ENCODE results near the gene INSC. TPM values are rescaled to one million over a fixed set of nuclear protein-coding genes. Genes with fewer than 3 reads are reported as not detected.

INSC gene
- total RNA-seq, 2 donors from 2014 or later: 1.6 TPM

GRCh38 chr11:15204711-15205110 lies 90.0 kb downstream of the INSC start:
- Histone ChIP-seq H3K9ac (ENCODE audit: low read depth in 2 of 2, low read length in 2 of 2) (no peak overlapping the region), H3K9me3 (no peaks in the 10 kb centered on the region), H3K4me3 (no peak overlapping the region), H3K36me3 (no peaks in the 10 kb centered on the region), H3K27ac (no peak overlapping the region), H3K4me1 (no peaks in the 10 kb centered on the region), H3K27me3 (no peaks in the 10 kb centered on the region)
- intact Hi-C loops (cut with DNase I): loop anchor here (10.0 kb wide), 1 partner anchor 300 kb away; no protein-coding TSS in a partner anchor
- TF ChIP-seq, protein P1, sequence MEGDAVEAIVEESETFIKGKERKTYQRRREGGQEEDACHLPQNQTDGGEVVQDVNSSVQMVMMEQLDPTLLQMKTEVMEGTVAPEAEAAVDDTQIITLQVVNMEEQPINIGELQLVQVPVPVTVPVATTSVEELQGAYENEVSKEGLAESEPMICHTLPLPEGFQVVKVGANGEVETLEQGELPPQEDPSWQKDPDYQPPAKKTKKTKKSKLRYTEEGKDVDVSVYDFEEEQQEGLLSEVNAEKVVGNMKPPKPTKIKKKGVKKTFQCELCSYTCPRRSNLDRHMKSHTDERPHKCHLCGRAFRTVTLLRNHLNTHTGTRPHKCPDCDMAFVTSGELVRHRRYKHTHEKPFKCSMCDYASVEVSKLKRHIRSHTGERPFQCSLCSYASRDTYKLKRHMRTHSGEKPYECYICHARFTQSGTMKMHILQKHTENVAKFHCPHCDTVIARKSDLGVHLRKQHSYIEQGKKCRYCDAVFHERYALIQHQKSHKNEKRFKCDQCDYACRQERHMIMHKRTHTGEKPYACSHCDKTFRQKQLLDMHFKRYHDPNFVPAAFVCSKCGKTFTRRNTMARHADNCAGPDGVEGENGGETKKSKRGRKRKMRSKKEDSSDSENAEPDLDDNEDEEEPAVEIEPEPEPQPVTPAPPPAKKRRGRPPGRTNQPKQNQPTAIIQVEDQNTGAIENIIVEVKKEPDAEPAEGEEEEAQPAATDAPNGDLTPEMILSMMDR (IDR thresholded peaks at IDR 0.05): no peak
- no peak for DNase-seq

- TF ChIP-seq, protein P1 (IDR thresholded peaks at IDR 0.05): no peak
- intact Hi-C loops (cut with DNase I): loop anchor here (10.0 kb wide), 1 partner anchor 302 kb away; no protein-coding TSS in a partner anchor
Measured at GRCh38 chr11:15206791-15207190, 92.1 kb downstream of the INSC start.

GRCh38 chr11:15208378-15209222 lies 93.9 kb downstream of the INSC start:
- no peak overlapping the region for H3K4me3 ChIP-seq
- H3K9ac ChIP-seq (ENCODE audit: low read depth in 2 of 2, low read length in 2 of 2): no peak overlapping the region
- peak; percentile 78 for DNase-seq
- no peaks in the 10 kb centered on the region for H3K9me3 ChIP-seq
- no peaks in the 10 kb centered on the region for H3K27me3 ChIP-seq
- no peak overlapping the region for H3K27ac ChIP-seq
- TF ChIP-seq, protein P1 (IDR thresholded peaks at IDR 0.05): peak; percentile 90
- intact Hi-C loops (cut with DNase I): loop anchor here (1.0 to 10.0 kb wide), 2 partner anchors 107 to 304 kb away; no protein-coding TSS in a partner anchor
- H3K36me3 ChIP-seq: no peaks in the 10 kb centered on the region
- no peaks in the 10 kb centered on the region for H3K4me1 ChIP-seq

More at GRCh38 chr11:15206791-15207190, 92.1 kb downstream of the INSC start:
- Histone ChIP-seq H3K4me1 (no peaks in the 10 kb centered on the region), H3K9ac (ENCODE audit: low read depth in 2 of 2, low read length in 2 of 2) (no peak overlapping the region), H3K4me3 (no peak overlapping the region), H3K9me3 (no peaks in the 10 kb centered on the region), H3K27ac (no peak overlapping the region), H3K27me3 (no peaks in the 10 kb centered on the region), H3K36me3 (no peaks in the 10 kb centered on the region)
- DNase-seq: no peak

GRCh38 chr11:15212876-15213275 lies 98.2 kb downstream of the INSC start:
- Histone ChIP-seq H3K4me1 (no peaks in the 10 kb centered on the region), H3K9me3 (no peaks in the 10 kb centered on the region), H3K27ac (no peak overlapping the region), H3K27me3 (no peaks in the 10 kb centered on the region), H3K4me3 (no peak overlapping the region), H3K36me3 (no peaks in the 10 kb centered on the region), H3K9ac (ENCODE audit: low read depth in 2 of 2, low read length in 2 of 2) (no peak overlapping the region)
- TF ChIP-seq, protein P1 (IDR thresholded peaks at IDR 0.05): no peak
- DNase-seq: no peak
- intact Hi-C loops (cut with DNase I): no loop called here

- no peaks in the 10 kb centered on the region for H3K9me3 ChIP-seq
- intact Hi-C loops (cut with DNase I): no loop called here
- H3K27ac ChIP-seq: no peak overlapping the region
- H3K36me3 ChIP-seq: no peaks in the 10 kb centered on the region
- H3K27me3 ChIP-seq: no peaks in the 10 kb centered on the region
- DNase-seq: peak; percentile 30
- TF ChIP-seq, protein P1 (IDR thresholded peaks at IDR 0.05): no peak
- no peak overlapping the region for H3K4me3 ChIP-seq
- no peaks in the 10 kb centered on the region for H3K4me1 ChIP-seq
- no peak overlapping the region for H3K9ac ChIP-seq (ENCODE audit: low read depth in 2 of 2, low read length in 2 of 2)
Measured at GRCh38 chr11:15213471-15214231, 98.9 kb downstream of the INSC start.

Data from colonic mucosa (tissue), 4 donors.